B cell (primary cell): ENCODE measurements around the gene UMODL1. TPM values are rescaled to one million over a fixed set of nuclear protein-coding genes. Genes with fewer than 3 reads are reported as not detected.

Experiments
- ATAC-seq: fragments of 200-7000 bp; cut with Tn5 transposase; one replicate; pipeline ENCODE4 v1.10.0; 2021; ENCODE audit warnings: low read depth, mild to moderate bottlenecking, moderate number of reproducible peaks, moderate library complexity
- CTCF ChIA-PET: fragments of 350-600 bp; sonication (Branson Sonifier 250); formaldehyde crosslinking; loops from one replicate; lab custom pipeline; 2021; ENCODE audit warnings: antibody characterized with exemption, inconsistent platforms; lab: Charles Lee
- POLR2A ChIA-PET: fragments of 350-600 bp; sonication (Branson Sonifier 250); formaldehyde crosslinking; loops from one replicate; lab custom pipeline; 2021; ENCODE audit warnings: antibody characterized with exemption; lab: Charles Lee
- DNase-seq: peaks from one replicate; pipeline ENCODE4 v3.0.0; 2013
- H2AFZ ChIP-seq: 2 replicates; pipeline ENCODE4 v1.6.1; 2012; ENCODE audit warnings: mild to moderate bottlenecking, low read depth, low read length; ENCODE audit not compliant: insufficient read depth, poor library complexity, severe bottlenecking
- H3K27ac ChIP-seq, 2 donors: 1 replicate in 1 of 2; 2 replicates in 1 of 2; pipeline ENCODE4 v1.5.1; 2012 to 2013; ENCODE audit warnings: low read length in 2 of 2, mild to moderate bottlenecking in 2 of 2, moderate library complexity in 1 of 2
- H3K27me3 ChIP-seq, 4 experiments: fragments of 200-600 bp in 1 of 4; sonication (generic) in 1 of 4; replicated peaks in 1 of 4; 1 replicate in 2 of 4; 2 replicates in 2 of 4; pipeline versions ENCODE4 v1.6.1 to v1.7.0; 2013 to 2016; ENCODE audit warnings: low read length in 3 of 4, mild to moderate bottlenecking in 2 of 4, mixed read lengths in 1 of 4, moderate library complexity in 1 of 4; ENCODE audit not compliant: insufficient read depth in 4 of 4, control insufficient read depth in 3 of 4; ENCODE audit errors: control extremely low read depth in 1 of 4
- H3K36me3 ChIP-seq, 2 experiments: replicated peaks in 1 of 2; 1 replicate in 1 of 2; 2 replicates in 1 of 2; pipeline versions ENCODE4 v1.6.1 to v1.7.1; 2013; ENCODE audit warnings: low read length in 1 of 2; ENCODE audit not compliant: insufficient read depth in 2 of 2, control insufficient read depth in 1 of 2; ENCODE audit errors: control extremely low read depth in 1 of 2, extremely low read depth in 1 of 2
- H3K4me1 ChIP-seq, 2 donors: fragments of 200-600 bp in 1 of 2; sonication (generic) in 1 of 2; 1 replicate in 1 of 2; 2 replicates in 1 of 2; pipeline versions ENCODE4 v1.5.1 to v1.6.1; 2013 to 2017; ENCODE audit warnings: low read length in 2 of 2; ENCODE audit not compliant: control insufficient read depth in 2 of 2, insufficient read depth in 2 of 2
- H3K4me2 ChIP-seq: replicated peaks from 2 replicates; pipeline ENCODE3; 2012; ENCODE audit warnings: mild to moderate bottlenecking, low read depth, low read length; ENCODE audit not compliant: poor library complexity, severe bottlenecking
- H3K4me3 ChIP-seq, 5 experiments: fragments of 200-600 bp in 1 of 5; sonication (generic) in 1 of 5; 1 replicate in 3 of 5; 2 replicates in 2 of 5; pipeline versions ENCODE4 v1.5.1 to v1.7.0; 2011 to 2016; ENCODE audit warnings: low read length in 4 of 5, mild to moderate bottlenecking in 4 of 5, low read depth in 2 of 5, control low read depth in 1 of 5, moderate library complexity in 1 of 5; ENCODE audit not compliant: insufficient read depth in 1 of 5; ENCODE audit errors: control extremely low read depth in 1 of 5, extremely low read depth in 1 of 5
- H3K79me2 ChIP-seq: fragments of 200-600 bp; sonication (generic); one replicate; pipeline ENCODE4 v1.6.0; 2016; ENCODE audit warnings: low read length; ENCODE audit not compliant: control insufficient read depth, insufficient read depth
- H3K9ac ChIP-seq: fragments of 200-600 bp; sonication (generic); 2 replicates; pipeline ENCODE4 v1.6.1; 2017; ENCODE audit warnings: mild to moderate bottlenecking, low read length, moderate library complexity
- H3K9me3 ChIP-seq, 3 donors: one replicate each; pipeline versions ENCODE4 v1.6.1 to v1.7.1; 2013; ENCODE audit warnings: low read length in 2 of 3; ENCODE audit not compliant: control insufficient read depth in 2 of 3, insufficient read depth in 1 of 3; ENCODE audit errors: control extremely low read depth in 1 of 3
- H4K20me1 ChIP-seq: 2 replicates; pipeline ENCODE4 v1.6.0; 2012; ENCODE audit warnings: mild to moderate bottlenecking, low read length; ENCODE audit not compliant: insufficient read depth, control insufficient read depth, poor library complexity, severe bottlenecking
- H3K27ac Mint-ChIP-seq: one replicate; pipeline ENCODE4 v1.8.0; 2021; ENCODE audit warnings: mixed read lengths
- H3K27me3 Mint-ChIP-seq: one replicate; pipeline ENCODE4 v1.8.0; 2021; ENCODE audit warnings: mixed read lengths
- H3K4me1 Mint-ChIP-seq: one replicate; pipeline ENCODE4 v1.8.0; 2021; ENCODE audit warnings: mixed read lengths
- H3K4me3 Mint-ChIP-seq: one replicate; pipeline ENCODE4 v1.8.0; 2021; ENCODE audit warnings: mixed read lengths
- H3K9me3 Mint-ChIP-seq: one replicate; pipeline ENCODE4 v1.8.0; 2022; ENCODE audit warnings: mixed read lengths; ENCODE audit not compliant: insufficient read depth
- CTCF ChIP-seq: fragments of 200-600 bp; IDR thresholded peaks from one replicate; pipeline ENCODE4 v1.8.0; 2022; ENCODE audit warnings: antibody characterized with exemption, mild to moderate bottlenecking
- EZH2 ChIP-seq: IDR thresholded peaks from 2 replicates; pipeline ENCODE4 v1.6.1; 2012; ENCODE audit warnings: borderline replicate concordance, low read depth, mild to moderate bottlenecking, moderate library complexity, low read length; ENCODE audit not compliant: insufficient read depth, poor library complexity, severe bottlenecking
- WGBS: methylation state at CpG from one replicate; pipeline ENCODE4 v1.1.5; 2013; ENCODE audit warnings: missing lambda C conversion rate; ENCODE audit not compliant: insufficient coverage; 5-methylcytosine and 5-hydroxymethylcytosine counted together
- intact Hi-C: fragments of 100-400 bp; cut with micrococcal nuclease; formaldehyde crosslinking; loops from one replicate; pipeline ENCODE4 v1.10.0; 2022
- polyA plus RNA-seq: library from polyadenylated mRNA; depleted of rRNA; stranded (reverse); fragments of >200 nt; gene quantifications from 2 replicates; pipeline ENCODE4 v1.2.3, GENCODE V29; 2012
- total RNA-seq, 2 donors: library from RNA; stranded (reverse); fragments of 120-200 nt in 1 of 2; gene quantifications; 1 replicate in 1 of 2; 2 replicates in 1 of 2; pipeline versions ENCODE4 v1.2.3 to v1.2.4, GENCODE V29; 2013 to 2022

Gene UMODL1
- total and polyA plus RNA-seq, 2 donors (not counting 1 experiment from before 2014, with no cell fraction given) = 0.10 to 0.49 TPM

DNA sequence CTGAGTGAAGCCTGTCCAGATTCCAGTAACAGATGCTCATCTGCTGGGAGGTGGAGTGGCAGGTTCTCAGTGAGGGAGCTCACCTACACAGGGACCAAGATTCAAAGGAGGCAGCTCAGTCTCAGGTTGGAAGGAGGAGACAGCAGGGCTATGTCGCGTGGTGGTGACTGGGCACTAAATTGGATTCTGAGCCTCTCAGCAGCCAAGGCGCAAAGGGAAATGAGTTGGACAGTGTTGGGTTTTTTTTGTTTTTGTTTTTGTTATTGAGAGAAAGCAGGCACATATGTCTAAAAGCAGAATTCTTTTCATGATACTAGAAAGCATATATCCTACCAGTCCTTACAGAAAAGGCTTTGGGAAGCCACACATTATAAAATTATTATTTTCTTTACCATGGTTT is 26.2 kb downstream of the UMODL1 start:
- no peak overlapping the region for H3K9ac ChIP-seq
- no peak overlapping the region for H3K4me3 ChIP-seq
- peaks cover 0 to 18% (median 2%) of the 10 kb centered on the region in 4 experiments for H3K27me3 ChIP-seq
- ChIA-PET POLR2A (no interaction called here), CTCF (interaction anchor here (0.8 to 1.6 kb wide), 2 partner anchors 10 to 11 kb away, joined by 4 read pairs; no protein-coding TSS in a partner anchor)
- TF ChIP-seq EZH2 (no peak), CTCF (no peak)
- Mint-ChIP-seq H3K9me3 (no peaks in the 10 kb centered on the region), H3K27ac (no peak overlapping the region), H3K4me3 (no peak overlapping the region), H3K4me1 (peaks cover 15% of the 10 kb centered on the region), H3K27me3 (peaks cover 6% of the 10 kb centered on the region)
- H3K9me3 ChIP-seq = peaks cover 0 to 17% (median 0%) of the 10 kb centered on the region in 3 donors
- H3K27ac ChIP-seq = no peak overlapping the region
- no peak overlapping the region for H2AFZ ChIP-seq
- no peaks in the 10 kb centered on the region for H4K20me1 ChIP-seq
- DNase-seq (no peak), ATAC-seq (no peak)
- H3K4me1 ChIP-seq = peaks cover 0 to 4% of the 10 kb centered on the region in 2 donors
- H3K79me2 ChIP-seq = no peaks in the 10 kb centered on the region
- no peaks in the 10 kb centered on the region for H3K36me3 ChIP-seq
- intact Hi-C loops = no loop called here
- WGBS = 93% methylated on average over 2 of the region's 3 CpGs
- H3K4me2 ChIP-seq = no peak overlapping the region

DNA sequence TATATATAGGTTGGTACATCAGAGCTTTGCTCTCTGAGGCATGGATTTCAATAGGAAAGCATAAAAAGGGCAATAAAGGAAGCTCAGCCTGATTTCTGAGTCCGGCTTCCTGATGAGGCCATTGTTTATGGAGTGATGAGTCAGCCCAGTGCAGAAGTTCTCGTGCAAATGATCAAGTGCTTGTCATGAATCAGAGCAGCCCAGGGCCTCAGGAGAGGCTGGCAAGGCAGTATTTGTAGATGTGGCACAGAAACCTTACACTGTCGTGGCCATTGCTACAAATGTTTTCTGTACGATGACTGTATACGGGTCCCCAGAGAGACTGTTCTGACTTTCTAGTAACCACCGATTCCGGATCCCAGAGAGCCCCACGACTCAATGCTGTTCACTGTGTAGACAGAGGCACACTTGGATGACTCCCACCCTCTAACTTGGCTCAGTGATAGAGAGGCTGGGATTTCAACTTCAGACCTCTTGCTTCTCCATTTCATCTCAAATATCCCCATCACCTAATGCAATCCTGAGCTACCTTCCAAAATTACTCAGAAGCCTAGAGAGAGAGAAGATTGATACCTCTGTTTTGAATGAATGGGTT is 26.8 kb downstream of the UMODL1 start:
- no peak overlapping the region for H3K4me3 ChIP-seq
- DNase-seq = no peak
- ATAC-seq = peak; percentile 80

More for the DNA sequence above, 26.8 kb downstream of the UMODL1 start:
- Histone ChIP-seq H3K9ac (no peak overlapping the region), H3K9me3 (peaks cover 0 to 17% (median 0%) of the 10 kb centered on the region in 3 donors), H3K4me2 (no peak overlapping the region), H4K20me1 (no peaks in the 10 kb centered on the region), H3K27ac (no peak overlapping the region), H3K27me3 (peaks cover 0 to 21% (median 3%) of the 10 kb centered on the region in 4 experiments), H3K4me1 (peaks cover 0 to 4% of the 10 kb centered on the region in 2 donors), H2AFZ (no peak overlapping the region), H3K79me2 (no peaks in the 10 kb centered on the region), H3K36me3 (no peaks in the 10 kb centered on the region)
- ChIA-PET POLR2A (no interaction called here), CTCF (interaction anchor here (0.8 to 1.6 kb wide), 2 partner anchors 9 to 10 kb away, joined by 4 read pairs; no protein-coding TSS in a partner anchor)
- TF ChIP-seq CTCF (no peak), EZH2 (no peak)
- WGBS = 46% methylated on average over 6 of the region's 8 CpGs
- peaks cover 9% of the 10 kb centered on the region for H3K27me3 Mint-ChIP-seq
- intact Hi-C loops = no loop called here
- H3K27ac Mint-ChIP-seq = peak overlapping the region; percentile 57
- H3K4me1 Mint-ChIP-seq = peaks cover 19% of the 10 kb centered on the region
- no peak overlapping the region for H3K4me3 Mint-ChIP-seq
- no peaks in the 10 kb centered on the region for H3K9me3 Mint-ChIP-seq
